Neural cell (in vitro differentiated cells): Measurements from ENCODE around the gene KIF5A. TPM values are rescaled to one million over a fixed set of nuclear protein-coding genes. Genes with fewer than 3 reads are reported as not detected.

ENCODE experiments used
- H2AFZ ChIP-seq: fragments of 200-600, 300-800 bp; sonication (generic), shearing (Covaris generic); 2 replicates; pipeline ENCODE4 v1.6.0; 2014; ENCODE audit warnings: low read depth, mild to moderate bottlenecking, antibody characterized with exemption, low read length, moderate library complexity
- H3F3A ChIP-seq: fragments of 200-600 bp; shearing (Covaris generic); 2 replicates; pipeline ENCODE4 v1.6.1; 2016; ENCODE audit warnings: mild to moderate bottlenecking, moderate library complexity, mixed read lengths, antibody characterized with exemption, low read length; ENCODE audit not compliant: insufficient read depth, poor library complexity, severe bottlenecking
- H3K27ac ChIP-seq: fragments of 200-600, 300-800 bp; sonication (generic), shearing (Covaris generic); 2 replicates; pipeline ENCODE4 v1.5.1; 2014; ENCODE audit warnings: mild to moderate bottlenecking, low read length, moderate library complexity
- H3K27me3 ChIP-seq: fragments of 300-800, 200-600 bp; sonication (generic), shearing (Covaris generic); 2 replicates; pipeline ENCODE4 v1.6.0; 2014; ENCODE audit warnings: mild to moderate bottlenecking, low read depth, low read length, moderate library complexity; ENCODE audit not compliant: insufficient read depth
- H3K36me3 ChIP-seq: fragments of 300-800, 200-600 bp; sonication (generic), shearing (Covaris generic); 2 replicates; pipeline ENCODE4 v1.5.1; 2014; ENCODE audit warnings: mild to moderate bottlenecking, antibody characterized with exemption, low read length, moderate library complexity; ENCODE audit not compliant: insufficient read depth
- H3K4me2 ChIP-seq: fragments of 300-800, 200-600 bp; sonication (generic), shearing (Covaris generic); 2 replicates; pipeline ENCODE4 v1.6.0; 2014; ENCODE audit warnings: mild to moderate bottlenecking, low read length
- H3K4me3 ChIP-seq: fragments of 300-800, 200-600 bp; sonication (generic), shearing (Covaris generic); 2 replicates; pipeline ENCODE4 v1.5.1; 2014; ENCODE audit warnings: mild to moderate bottlenecking, low read length, moderate library complexity
- H3K79me2 ChIP-seq: fragments of 200-600 bp; shearing (Covaris generic); replicated peaks from 2 replicates; pipeline ENCODE4 v1.6.0; 2014; ENCODE audit warnings: mild to moderate bottlenecking, low read length, moderate library complexity; ENCODE audit not compliant: insufficient read depth
- H3K9ac ChIP-seq: fragments of 300-800, 200-600 bp; sonication (generic), shearing (Covaris generic); 2 replicates; pipeline ENCODE4 v1.6.1; 2016; ENCODE audit warnings: mild to moderate bottlenecking, low read length, mixed read lengths
- H3K9me2 ChIP-seq: fragments of 200-600 bp; shearing (Covaris generic); 2 replicates; pipeline ENCODE4 v1.6.1; 2016; ENCODE audit warnings: mild to moderate bottlenecking, low read length, mixed read lengths; ENCODE audit not compliant: insufficient read depth
- H3K9me3 ChIP-seq: fragments of 200-600, 300-800 bp; sonication (generic), shearing (Covaris generic); 2 replicates; pipeline ENCODE4 v1.6.1; 2016; ENCODE audit warnings: mild to moderate bottlenecking, mixed run types, low read length, moderate library complexity, mixed read lengths
- H4K20me1 ChIP-seq: fragments of 200-600 bp; shearing (Covaris generic); 2 replicates; pipeline ENCODE4 v1.6.1; 2016; ENCODE audit warnings: mild to moderate bottlenecking, mixed run types; ENCODE audit not compliant: insufficient read depth
- EP300 ChIP-seq: fragments of 450-650 bp; conservative IDR thresholded peaks from 2 replicates; pipeline ENCODE4 v1.6.1; 2014; ENCODE audit warnings: antibody characterized with exemption, mild to moderate bottlenecking, moderate library complexity; ENCODE audit not compliant: poor library complexity, severe bottlenecking
- EZH2 ChIP-seq: fragments of 200-600, 300-800 bp; shearing (Covaris generic), sonication (generic); IDR thresholded peaks from 2 replicates; pipeline ENCODE4 v1.6.1; 2014; ENCODE audit warnings: antibody characterized with exemption, low read length, borderline replicate concordance, mild to moderate bottlenecking; ENCODE audit not compliant: insufficient read depth, poor library complexity, severe bottlenecking
- MXI1 ChIP-seq: fragments of 450-650 bp; conservative IDR thresholded peaks from 2 replicates; pipeline ENCODE4 v1.6.1; 2014; ENCODE audit warnings: antibody characterized with exemption, mild to moderate bottlenecking; ENCODE audit not compliant: poor library complexity, severe bottlenecking
- POLR2AphosphoS5 ChIP-seq: IDR thresholded peaks from 2 replicates; pipeline ENCODE4 v1.6.1; 2012
- RAD21 ChIP-seq: fragments of 450-650 bp; conservative IDR thresholded peaks from 2 replicates; pipeline ENCODE4 v1.6.1; 2014; ENCODE audit warnings: antibody characterized with exemption, mild to moderate bottlenecking, moderate library complexity
- REST ChIP-seq: IDR thresholded peaks from 2 replicates; pipeline ENCODE4 v1.6.1; 2012; ENCODE audit warnings: borderline replicate concordance
- SMC3 ChIP-seq: fragments of 450-650 bp; conservative IDR thresholded peaks from 2 replicates; pipeline ENCODE4 v1.6.1; 2014; ENCODE audit warnings: antibody characterized with exemption, mild to moderate bottlenecking, moderate library complexity; ENCODE audit not compliant: poor library complexity
- TAF1 ChIP-seq: IDR thresholded peaks from 2 replicates; pipeline ENCODE4 v1.6.1; 2012; ENCODE audit warnings: low read depth
- polyA plus RNA-seq: library from polyadenylated mRNA; depleted of rRNA; stranded (reverse); fragments of >200 nt; gene quantifications from 2 replicates; pipeline ENCODE4 v1.2.3, GENCODE V29; 2014
- TF ChIP-seq, protein P1 (sequence below): fragments of 450-650 bp; IDR thresholded peaks from 2 replicates; pipeline ENCODE4 v1.5.1; 2014; ENCODE audit warnings: antibody characterized with exemption, mild to moderate bottlenecking, moderate library complexity; ENCODE audit not compliant: poor library complexity, severe bottlenecking

Gene KIF5A
- polyA plus RNA-seq, 1 donor from 2014 or later = 58.8 TPM

DNA sequence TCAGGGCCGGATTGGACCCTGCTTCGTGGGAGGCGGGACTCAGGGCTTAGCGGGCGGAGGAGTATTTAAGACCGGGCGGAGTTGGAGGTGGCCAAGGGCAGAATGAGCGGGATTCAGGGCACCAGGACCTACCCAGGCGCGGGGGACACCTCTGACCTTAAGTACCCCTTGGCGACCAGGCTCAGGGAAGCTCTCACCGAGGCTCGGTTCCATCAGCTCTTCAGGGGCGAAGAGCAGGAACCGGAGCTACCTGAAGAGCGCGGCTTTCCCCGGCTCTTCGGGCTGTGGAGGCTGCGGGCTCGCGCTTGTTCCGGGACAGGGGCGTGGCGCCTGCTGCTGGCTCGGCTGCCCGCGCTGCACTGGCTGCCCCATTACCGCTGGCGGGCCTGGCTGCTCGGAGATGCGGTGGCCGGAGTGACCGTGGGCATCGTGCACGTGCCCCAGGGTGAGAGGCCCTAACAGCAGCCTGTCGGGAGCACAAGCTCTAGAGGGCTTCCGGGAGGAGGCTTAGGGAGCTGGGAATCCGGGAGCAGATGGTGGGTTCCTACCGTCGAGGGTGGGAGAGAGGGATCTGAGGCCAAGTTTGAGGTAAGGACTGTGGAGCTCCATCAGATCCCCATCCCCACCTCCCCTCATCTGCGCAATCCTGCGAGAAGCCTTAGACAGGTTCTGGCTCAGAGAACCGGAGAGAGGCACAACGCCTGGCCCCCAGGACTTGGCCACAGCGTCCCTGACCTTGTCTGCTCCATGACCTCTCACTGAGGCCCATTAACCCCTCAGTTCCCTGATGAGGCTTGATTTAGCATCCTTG lies 69.8 kb downstream of the KIF5A start:
- H3F3A ChIP-seq = no peaks in the 10 kb centered on the region
- no peaks in the 10 kb centered on the region for H3K9me2 ChIP-seq
- H3K36me3 ChIP-seq = no peaks in the 10 kb centered on the region
- H3K27ac ChIP-seq = no peak overlapping the region
- no peak overlapping the region for H2AFZ ChIP-seq
- H3K27me3 ChIP-seq = peaks cover 66% of the 10 kb centered on the region
- no peak overlapping the region for H3K4me2 ChIP-seq
- no peaks in the 10 kb centered on the region for H4K20me1 ChIP-seq
- no peak overlapping the region for H3K9ac ChIP-seq
- TF ChIP-seq, protein P1, sequence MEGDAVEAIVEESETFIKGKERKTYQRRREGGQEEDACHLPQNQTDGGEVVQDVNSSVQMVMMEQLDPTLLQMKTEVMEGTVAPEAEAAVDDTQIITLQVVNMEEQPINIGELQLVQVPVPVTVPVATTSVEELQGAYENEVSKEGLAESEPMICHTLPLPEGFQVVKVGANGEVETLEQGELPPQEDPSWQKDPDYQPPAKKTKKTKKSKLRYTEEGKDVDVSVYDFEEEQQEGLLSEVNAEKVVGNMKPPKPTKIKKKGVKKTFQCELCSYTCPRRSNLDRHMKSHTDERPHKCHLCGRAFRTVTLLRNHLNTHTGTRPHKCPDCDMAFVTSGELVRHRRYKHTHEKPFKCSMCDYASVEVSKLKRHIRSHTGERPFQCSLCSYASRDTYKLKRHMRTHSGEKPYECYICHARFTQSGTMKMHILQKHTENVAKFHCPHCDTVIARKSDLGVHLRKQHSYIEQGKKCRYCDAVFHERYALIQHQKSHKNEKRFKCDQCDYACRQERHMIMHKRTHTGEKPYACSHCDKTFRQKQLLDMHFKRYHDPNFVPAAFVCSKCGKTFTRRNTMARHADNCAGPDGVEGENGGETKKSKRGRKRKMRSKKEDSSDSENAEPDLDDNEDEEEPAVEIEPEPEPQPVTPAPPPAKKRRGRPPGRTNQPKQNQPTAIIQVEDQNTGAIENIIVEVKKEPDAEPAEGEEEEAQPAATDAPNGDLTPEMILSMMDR = no peak
- TF ChIP-seq EP300 (no peak), POLR2AphosphoS5 (no peak), RAD21 (no peak), REST (no peak), SMC3 (no peak), EZH2 (no peak), MXI1 (no peak)
- no peak overlapping the region for H3K4me3 ChIP-seq
- no peaks in the 10 kb centered on the region for H3K9me3 ChIP-seq
- no peaks in the 10 kb centered on the region for H3K79me2 ChIP-seq

GRCh38 chr12:57620245-57620935 lies 70.5 kb downstream of the KIF5A start:
- TF ChIP-seq REST = no peak
- no peak for TF ChIP-seq EP300
- no peak for TF ChIP-seq EZH2
- no peak for TF ChIP-seq TAF1
- TF ChIP-seq MXI1 = no peak
- TF ChIP-seq RAD21 = no peak
- TF ChIP-seq POLR2AphosphoS5 = no peak
- no peak for TF ChIP-seq SMC3
- TF ChIP-seq, protein P1 = no peak
- Histone ChIP-seq H3K4me3 (no peak overlapping the region), H3K27me3 (peaks cover 69% of the 10 kb centered on the region), H2AFZ (no peak overlapping the region), H3K79me2 (no peaks in the 10 kb centered on the region), H3K4me2 (no peak overlapping the region), H3K9me2 (no peaks in the 10 kb centered on the region), H3K36me3 (no peaks in the 10 kb centered on the region), H3K27ac (no peak overlapping the region), H3F3A (no peaks in the 10 kb centered on the region), H3K9me3 (no peaks in the 10 kb centered on the region), H4K20me1 (no peaks in the 10 kb centered on the region), H3K9ac (no peak overlapping the region)
